AG09309 (cell line): Measurements from ENCODE around the gene OR1D5.
"Not testable (repeated sequence)": the region's sequence is repeated elsewhere in the genome, so short reads cannot be mapped to it uniquely, and the experiment has no call there.

Experiments
- DNase-seq: peaks from one replicate; pipeline ENCODE4 v3.0.0-alpha.2; 2010; ENCODE audit warnings: low read depth
- H3K4me3 ChIP-seq: 2 replicates; pipeline ENCODE4 v1.5.1; 2011; ENCODE audit warnings: mild to moderate bottlenecking, low read depth, low read length, moderate library complexity; ENCODE audit not compliant: control insufficient read depth
- CTCF ChIP-seq: IDR thresholded peaks from 2 replicates; pipeline ENCODE4 v1.5.1; 2011; ENCODE audit warnings: mild to moderate bottlenecking, low read depth, low read length, inconsistent platforms; ENCODE audit not compliant: insufficient read depth, control insufficient read depth; ENCODE audit errors: missing control alignments

OR1D5 gene

GRCh38 chr17:3035256-3035967 lies 28.0 kb downstream of the OR1D5 start:
- TF ChIP-seq CTCF, result no peak
- no peak overlapping the region for H3K4me3 ChIP-seq
- DNase-seq, result no peak

- TF ChIP-seq CTCF, result no peak
- DNase-seq, result no peak
- no peak overlapping the region for H3K4me3 ChIP-seq
Observed at GRCh38 chr17:3034578-3034920, 28.9 kb downstream of the OR1D5 start.

GRCh38 chr17:3033741-3034577 lies 29.4 kb downstream of the OR1D5 start:
- DNase-seq, result no peak
- no peak overlapping the region for H3K4me3 ChIP-seq
- TF ChIP-seq CTCF, result no peak

GRCh38 chr17:3033248-3033640 lies 30.2 kb downstream of the OR1D5 start:
- no peak for DNase-seq
- TF ChIP-seq CTCF, result no peak
- H3K4me3 ChIP-seq, result no peak overlapping the region

- no peak for DNase-seq
- no peak for TF ChIP-seq CTCF
- H3K4me3 ChIP-seq, result no peak overlapping the region
Observed at GRCh38 chr17:3032258-3033247, 30.9 kb downstream of the OR1D5 start.

- not testable (repeated sequence) for DNase-seq, H3K4me3 ChIP-seq
Observed at GRCh38 chr17:3030852-3031470, 32.4 kb downstream of the OR1D5 start.

GRCh38 chr17:3030096-3030495 lies 33.3 kb downstream of the OR1D5 start:
- DNase-seq, result no peak
- TF ChIP-seq CTCF, result no peak
- no peak overlapping the region for H3K4me3 ChIP-seq
